ENCODE data around the gene CACHD1. TPM values are rescaled to one million over a fixed set of nuclear protein-coding genes. Genes with fewer than 3 reads are reported as not detected.

The CACHD1 gene
- total and polyA plus RNA-seq, 2 of the 8 experiments (the other 6 are each of a cell fraction or from before 2014, with no cell fraction given): 22.2 to 42.5 TPM

DNA sequence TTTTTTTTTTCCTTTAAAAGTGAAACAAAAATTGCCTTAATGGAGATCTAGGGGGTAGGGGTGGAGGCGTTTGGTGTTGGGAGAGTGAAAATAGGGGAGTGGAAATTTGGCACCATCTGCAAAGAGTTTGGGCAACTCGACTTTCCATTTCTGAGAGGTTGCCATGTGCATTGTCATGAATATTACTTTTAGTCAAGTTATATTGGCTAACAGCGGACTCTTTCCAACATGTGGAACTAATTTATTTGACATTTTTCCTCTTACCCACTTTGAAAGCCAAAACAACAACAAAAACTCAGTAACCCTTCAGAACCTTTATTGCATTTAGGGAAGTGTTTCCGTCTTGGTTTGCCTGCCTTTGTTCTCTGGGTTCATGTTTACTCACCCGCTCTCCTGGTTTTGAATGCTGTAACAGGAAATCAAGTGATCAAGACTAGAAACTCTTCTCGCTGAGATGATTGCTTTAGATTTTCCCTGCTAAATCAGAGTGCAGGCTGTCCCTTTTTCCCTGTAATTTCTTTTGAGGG lies 70.4 kb downstream of the CACHD1 start (continued):
- TF ChIP-seq BCL11A (IDR thresholded peaks at IDR 0.05; ENCODE audit: low read depth in 2 of 2, low read length in 2 of 2) (no peak), PHF8 (conservative IDR thresholded peaks at IDR 0.05; ENCODE audit: low read depth, low read length) (no peak), CHD1 (IDR thresholded peaks at IDR 0.05; ENCODE audit: low read depth, low read length) (no peak)

Measured in H1 (cell line).